ENCODE results near the gene ASXL2.

DNA sequence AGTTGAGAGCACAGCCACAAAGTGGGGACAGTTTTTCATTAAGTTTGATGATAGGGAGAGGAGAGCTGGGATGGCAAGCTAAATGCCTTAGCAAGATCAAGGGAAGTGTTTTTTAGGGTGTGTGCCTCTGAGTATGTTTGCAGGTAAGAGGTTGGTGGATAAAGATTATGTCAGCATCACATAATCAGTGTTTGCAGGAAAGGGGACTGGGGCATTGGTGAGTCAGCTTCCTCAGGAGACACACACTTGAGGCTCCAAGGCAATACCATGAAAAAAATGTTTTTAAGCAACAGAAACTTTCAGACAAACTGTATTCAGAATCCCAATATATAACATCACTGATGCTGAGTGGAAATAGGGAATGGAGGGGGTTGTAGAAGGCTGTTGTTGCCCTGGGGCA, 179.5 kb downstream of the ASXL2 start:
- TF ChIP-seq GATA2 (IDR thresholded peaks at IDR 0.05; ENCODE audit: low read depth, low read length) (no peak), GATA3 (IDR thresholded peaks at IDR 0.05; ENCODE audit: low read depth, low read length) (no peak)

All from SH-SY5Y (cell line).